HFFc6 (cell line): ENCODE data around the gene FOXJ3. TPM values are rescaled to one million over a fixed set of nuclear protein-coding genes. Genes with fewer than 3 reads are reported as not detected.

Experiments used
- DNase-seq: peaks from one replicate; pipeline ENCODE4 v3.0.0-alpha.2; 2018
- H3K27ac Mint-ChIP-seq: 2 replicates; pipeline ENCODE4 v1.8.0; 2020; ENCODE audit warnings: mild to moderate bottlenecking, mixed read lengths
- H3K27me3 Mint-ChIP-seq: 2 replicates; pipeline ENCODE4 v1.8.0; 2021; ENCODE audit warnings: mild to moderate bottlenecking, moderate library complexity, mixed read lengths; ENCODE audit not compliant: insufficient read depth
- H3K36me3 Mint-ChIP-seq: 2 replicates; pipeline ENCODE4 v1.8.0; 2021; ENCODE audit warnings: low read depth, mixed read lengths
- H3K4me1 Mint-ChIP-seq: 2 replicates; pipeline ENCODE4 v1.8.0; 2020; ENCODE audit warnings: low read depth, mixed read lengths
- H3K4me3 Mint-ChIP-seq: 2 replicates; pipeline ENCODE4 v1.8.0; 2020; ENCODE audit warnings: mild to moderate bottlenecking, moderate library complexity, mixed read lengths
- H3K9me3 Mint-ChIP-seq: 2 replicates; pipeline ENCODE4 v1.8.0; 2020; ENCODE audit warnings: mild to moderate bottlenecking, mixed read lengths
- total RNA-seq, 6 experiments: library from RNA; stranded (reverse); fragmentation: NEBNext Ultra II Directional; extraction: Animal tissue kit (Norgen Biotek cat#: 25700); gene quantifications; 2 replicates in 1 of 6; 3 replicates in 5 of 6; pipeline ENCODE4 v1.2.3, GENCODE V29; 2021
- TF ChIP-seq, protein P1 (sequence below): fragments of 200-600 bp; sonication (generic); IDR thresholded peaks from 2 replicates; pipeline ENCODE4 v1.5.0; 2021; ENCODE audit warnings: antibody characterized with exemption, mild to moderate bottlenecking

Gene FOXJ3
- total RNA-seq, 6 experiments from 2014 or later = 24.5 to 31.3 (median 28.9) TPM

DNA sequence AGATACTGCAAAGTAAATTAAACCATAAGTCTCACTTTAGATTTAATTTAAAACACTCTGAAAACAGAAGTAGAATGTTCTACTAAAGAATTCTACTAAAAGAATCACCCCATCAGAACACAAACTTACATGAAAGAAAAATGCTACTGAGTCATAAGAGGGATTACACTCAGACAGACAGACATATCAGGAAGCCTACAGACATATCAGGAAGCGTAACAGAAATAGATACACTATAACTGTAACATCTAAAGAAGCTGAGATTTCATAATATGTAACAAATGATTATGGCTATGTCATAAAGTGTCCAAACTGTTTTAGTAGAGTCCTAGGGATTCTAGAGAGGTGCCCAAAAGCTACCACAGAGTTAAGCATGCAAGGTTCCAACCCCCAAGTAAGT lies 23.9 kb downstream of the FOXJ3 start:
- TF ChIP-seq, protein P1, sequence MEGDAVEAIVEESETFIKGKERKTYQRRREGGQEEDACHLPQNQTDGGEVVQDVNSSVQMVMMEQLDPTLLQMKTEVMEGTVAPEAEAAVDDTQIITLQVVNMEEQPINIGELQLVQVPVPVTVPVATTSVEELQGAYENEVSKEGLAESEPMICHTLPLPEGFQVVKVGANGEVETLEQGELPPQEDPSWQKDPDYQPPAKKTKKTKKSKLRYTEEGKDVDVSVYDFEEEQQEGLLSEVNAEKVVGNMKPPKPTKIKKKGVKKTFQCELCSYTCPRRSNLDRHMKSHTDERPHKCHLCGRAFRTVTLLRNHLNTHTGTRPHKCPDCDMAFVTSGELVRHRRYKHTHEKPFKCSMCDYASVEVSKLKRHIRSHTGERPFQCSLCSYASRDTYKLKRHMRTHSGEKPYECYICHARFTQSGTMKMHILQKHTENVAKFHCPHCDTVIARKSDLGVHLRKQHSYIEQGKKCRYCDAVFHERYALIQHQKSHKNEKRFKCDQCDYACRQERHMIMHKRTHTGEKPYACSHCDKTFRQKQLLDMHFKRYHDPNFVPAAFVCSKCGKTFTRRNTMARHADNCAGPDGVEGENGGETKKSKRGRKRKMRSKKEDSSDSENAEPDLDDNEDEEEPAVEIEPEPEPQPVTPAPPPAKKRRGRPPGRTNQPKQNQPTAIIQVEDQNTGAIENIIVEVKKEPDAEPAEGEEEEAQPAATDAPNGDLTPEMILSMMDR = no peak
- DNase-seq = no peak
- Mint-ChIP-seq H3K27me3 (no peaks in the 10 kb centered on the region; the same call in 1 of the 2 replicates), H3K4me3 (peak overlapping the region; percentile 3; the same call in 1 of the 2 replicates), H3K4me1 (peaks cover 53% of the 10 kb centered on the region), H3K36me3 (peaks cover 27% of the 10 kb centered on the region), H3K9me3 (no peaks in the 10 kb centered on the region), H3K27ac (peak overlapping the region; percentile 34)

DNA sequence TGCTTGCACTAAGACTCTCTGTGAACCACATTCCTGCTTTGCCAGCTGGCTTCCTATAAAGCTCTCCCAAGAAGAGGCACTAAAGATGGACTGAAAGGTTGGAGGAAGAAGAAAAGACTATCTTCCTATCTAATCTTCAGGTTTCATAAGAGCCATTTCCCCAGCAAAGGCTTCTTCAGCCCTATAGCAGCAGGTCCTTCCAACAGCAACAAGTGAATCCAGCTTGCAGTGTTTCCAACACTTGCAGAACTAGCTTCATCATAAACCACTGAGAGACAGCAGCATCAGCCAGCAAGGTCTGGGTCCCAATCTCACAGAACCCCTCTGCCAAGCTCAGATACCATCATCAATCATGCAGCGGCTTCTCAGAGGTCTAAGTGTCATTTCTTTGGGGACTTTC lies 28.1 kb downstream of the FOXJ3 start:
- H3K4me3 Mint-ChIP-seq = no peak overlapping the region
- no peaks in the 10 kb centered on the region; the same call in 1 of the 2 replicates for H3K27me3 Mint-ChIP-seq
- H3K36me3 Mint-ChIP-seq = peaks cover 52% of the 10 kb centered on the region
- H3K27ac Mint-ChIP-seq = no peak overlapping the region
- TF ChIP-seq, protein P1 = no peak
- H3K9me3 Mint-ChIP-seq = no peaks in the 10 kb centered on the region; the same call in none of the 2 replicates
- no peak for DNase-seq
- H3K4me1 Mint-ChIP-seq = peaks cover 23% of the 10 kb centered on the region

DNA sequence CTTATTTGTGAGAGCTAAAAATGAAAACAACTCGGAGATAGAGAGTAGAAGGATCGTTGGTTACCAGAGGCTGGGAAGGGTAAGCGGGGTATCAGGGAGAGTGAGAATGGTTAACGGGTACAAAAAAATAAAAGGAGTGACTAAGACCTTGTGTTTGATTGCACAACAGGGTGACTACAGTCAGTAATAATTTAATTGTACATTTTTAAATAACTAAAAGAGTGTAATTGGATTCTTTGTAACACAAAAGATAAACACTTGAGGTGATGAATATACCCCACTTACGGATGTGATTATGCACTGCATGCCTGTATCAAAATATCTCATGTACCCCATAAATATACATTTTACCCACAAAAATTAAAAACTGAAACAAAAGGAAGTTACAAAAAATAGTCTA lies 29.4 kb downstream of the FOXJ3 start:
- TF ChIP-seq, protein P1 = no peak
- peaks cover 10% of the 10 kb centered on the region for H3K4me1 Mint-ChIP-seq
- no peak overlapping the region for H3K4me3 Mint-ChIP-seq
- H3K36me3 Mint-ChIP-seq = peaks cover 59% of the 10 kb centered on the region
- DNase-seq = no peak
- peaks cover 4% of the 10 kb centered on the region for H3K9me3 Mint-ChIP-seq
- H3K27ac Mint-ChIP-seq = no peak overlapping the region
- H3K27me3 Mint-ChIP-seq = no peaks in the 10 kb centered on the region; the same call in 1 of the 2 replicates

DNA sequence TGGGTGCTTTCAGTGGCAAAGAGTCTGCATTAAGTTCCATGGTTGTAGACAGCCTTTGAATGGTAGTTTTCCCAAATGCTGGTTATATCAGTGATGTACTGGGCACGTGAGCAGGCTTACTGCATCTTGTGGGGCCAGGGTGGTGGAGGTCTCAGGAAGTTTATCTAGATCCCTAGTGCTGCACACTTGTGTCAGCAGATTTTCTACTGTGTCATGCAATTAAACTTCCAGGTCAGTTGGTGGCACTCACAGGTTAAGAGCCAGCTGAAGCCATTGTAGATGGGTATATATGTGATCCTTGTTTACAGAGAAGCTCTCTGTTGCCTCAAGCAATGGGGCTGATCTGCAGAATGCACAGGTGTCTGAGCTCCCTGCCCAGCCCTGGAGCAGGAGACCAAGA lies 33.0 kb downstream of the FOXJ3 start:
- H3K27ac Mint-ChIP-seq = no peak overlapping the region
- TF ChIP-seq, protein P1 = no peak
- peaks cover 4% of the 10 kb centered on the region for H3K9me3 Mint-ChIP-seq
- peaks cover 11% of the 10 kb centered on the region for H3K4me1 Mint-ChIP-seq
- H3K36me3 Mint-ChIP-seq = peaks cover 59% of the 10 kb centered on the region
- H3K4me3 Mint-ChIP-seq = no peak overlapping the region
- no peak for DNase-seq
- H3K27me3 Mint-ChIP-seq = no peaks in the 10 kb centered on the region; the same call in 1 of the 2 replicates

DNA sequence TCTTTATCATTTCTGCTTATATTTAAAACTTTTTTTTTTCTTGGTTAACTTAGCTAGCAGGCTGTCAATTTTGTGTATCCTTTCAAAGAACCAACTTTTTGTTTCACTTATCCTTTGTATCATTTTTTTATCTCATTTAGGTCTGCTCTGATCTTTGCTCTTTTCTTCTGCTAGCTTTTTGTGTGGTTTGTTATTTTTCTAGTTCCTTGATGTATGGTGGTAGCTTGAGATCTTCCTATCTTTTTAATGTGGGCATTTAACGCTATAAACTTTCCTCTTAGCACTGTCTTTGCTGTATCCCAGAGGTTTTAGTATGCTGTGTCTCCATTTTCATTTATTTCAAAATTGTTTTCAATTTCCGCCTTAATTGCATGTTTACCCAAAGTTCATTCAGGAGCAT lies 36.5 kb downstream of the FOXJ3 start:
- TF ChIP-seq, protein P1 = no peak
- Mint-ChIP-seq H3K27me3 (no peaks in the 10 kb centered on the region; the same call in 1 of the 2 replicates), H3K27ac (no peak overlapping the region), H3K9me3 (peaks cover 4% of the 10 kb centered on the region; the same call in 1 of the 2 replicates), H3K36me3 (peaks cover 47% of the 10 kb centered on the region), H3K4me1 (peaks cover 15% of the 10 kb centered on the region; the same call in 1 of the 2 replicates), H3K4me3 (no peak overlapping the region)
- DNase-seq = no peak
